ENCODE data around the gene CDYL2.

GRCh38 chr16:80791411-80791810 lies 13.0 kb downstream of the CDYL2 start:
- TF ChIP-seq EZH2 (IDR thresholded peaks at IDR 0.05) (no peak), CTCF (IDR thresholded peaks at IDR 0.05) (no peak)
